Neuronal stem cell (in vitro differentiated cells): ENCODE measurements around the gene SPEM2.

Source experiments
- DNase-seq: peaks from one replicate; pipeline ENCODE4 v3.0.0-alpha.2; 2013; ENCODE audit warnings: low spot score
- H2AFZ ChIP-seq: one replicate; pipeline ENCODE4 v1.6.1; 2013; ENCODE audit warnings: mild to moderate bottlenecking, low read length, inconsistent platforms
- H2AK5ac ChIP-seq: 2 replicates; pipeline ENCODE4 v1.6.1; 2013; ENCODE audit warnings: low read depth, mild to moderate bottlenecking, inconsistent platforms, low read length, moderate library complexity, mixed read lengths
- H2BK120ac ChIP-seq: 2 replicates; pipeline ENCODE4 v1.6.1; 2013; ENCODE audit warnings: low read depth, mild to moderate bottlenecking, inconsistent platforms, low read length, moderate library complexity, mixed read lengths
- H2BK12ac ChIP-seq: one replicate; pipeline ENCODE4 v1.6.1; 2013; ENCODE audit warnings: low read length, inconsistent platforms
- H2BK15ac ChIP-seq: 2 replicates; pipeline ENCODE4 v1.6.1; 2013; ENCODE audit warnings: mild to moderate bottlenecking, low read length, inconsistent platforms, mixed read lengths
- H2BK5ac ChIP-seq: one replicate; pipeline ENCODE4 v1.6.1; 2013; ENCODE audit warnings: inconsistent platforms, mild to moderate bottlenecking, low read length, moderate library complexity
- H3K14ac ChIP-seq: one replicate; pipeline ENCODE4 v1.6.1; 2013; ENCODE audit warnings: low read length, inconsistent platforms
- H3K18ac ChIP-seq: 2 replicates; pipeline ENCODE4 v1.6.1; 2013; ENCODE audit warnings: low read length, inconsistent platforms
- H3K23ac ChIP-seq: 2 replicates; pipeline ENCODE4 v1.6.1; 2013; ENCODE audit warnings: low read depth, mild to moderate bottlenecking, mixed read lengths, low read length, inconsistent platforms; ENCODE audit not compliant: poor library complexity
- H3K27ac ChIP-seq: replicated peaks from 3 replicates; pipeline ENCODE4 v1.5.1; 2013; ENCODE audit warnings: low read length, inconsistent platforms
- H3K27me3 ChIP-seq, 3 experiments: 2 replicates each; pipeline ENCODE4 v1.6.1; 2013; ENCODE audit warnings: low read length in 3 of 3, mild to moderate bottlenecking in 2 of 3, inconsistent platforms in 1 of 3, low read depth in 1 of 3, mixed read lengths in 1 of 3, moderate library complexity in 1 of 3; ENCODE audit not compliant: control insufficient read depth in 3 of 3, insufficient read depth in 3 of 3
- H3K36me3 ChIP-seq, 2 donors: replicated peaks in 1 of 2; 2 replicates each; pipeline ENCODE4 v1.6.1; 2013; ENCODE audit warnings: low read length in 2 of 2; ENCODE audit not compliant: control insufficient read depth in 2 of 2, insufficient read depth in 2 of 2
- H3K4ac ChIP-seq: 2 replicates; pipeline ENCODE4 v1.6.1; 2013; ENCODE audit warnings: inconsistent platforms, mild to moderate bottlenecking, low read length, moderate library complexity
- H3K4me1 ChIP-seq, 2 donors: 1 replicate in 1 of 2; 2 replicates in 1 of 2; pipeline ENCODE4 v1.6.1; 2013; ENCODE audit warnings: low read length in 2 of 2, low read depth in 1 of 2; ENCODE audit not compliant: control insufficient read depth in 2 of 2, insufficient read depth in 1 of 2
- H3K4me2 ChIP-seq: one replicate; pipeline ENCODE4 v1.6.1; 2013; ENCODE audit warnings: mild to moderate bottlenecking, low read length, inconsistent platforms; ENCODE audit not compliant: insufficient read depth, poor library complexity, severe bottlenecking
- H3K4me3 ChIP-seq, 2 donors: 2 replicates each; pipeline ENCODE4 v1.5.1; 2013; ENCODE audit warnings: low read length in 2 of 2, mild to moderate bottlenecking in 2 of 2, inconsistent platforms in 1 of 2, moderate library complexity in 1 of 2
- H3K79me1 ChIP-seq: one replicate; pipeline ENCODE4 v1.6.1; 2013; ENCODE audit warnings: low read depth, mild to moderate bottlenecking, inconsistent platforms, low read length, moderate library complexity
- H3K9ac ChIP-seq: one replicate; pipeline ENCODE4 v1.6.1; 2013; ENCODE audit warnings: mild to moderate bottlenecking, low read depth, low read length, inconsistent platforms; ENCODE audit not compliant: poor library complexity
- H3K9me3 ChIP-seq, 2 donors: replicated peaks in 1 of 2; 2 replicates each; pipeline versions ENCODE3 to v1.6.1; 2013; ENCODE audit warnings: low read length in 2 of 2, mild to moderate bottlenecking in 2 of 2, inconsistent platforms in 1 of 2, low read depth in 1 of 2, mixed read lengths in 1 of 2, moderate library complexity in 1 of 2; ENCODE audit not compliant: control insufficient read depth in 2 of 2, insufficient read depth in 1 of 2
- H4K8ac ChIP-seq: one replicate; pipeline ENCODE4 v1.6.1; 2013; ENCODE audit warnings: low read depth, mild to moderate bottlenecking, inconsistent platforms, low read length, moderate library complexity
- H4K91ac ChIP-seq: one replicate; pipeline ENCODE4 v1.6.1; 2013; ENCODE audit warnings: low read length, low read depth, mild to moderate bottlenecking, inconsistent platforms; ENCODE audit not compliant: poor library complexity
- WGBS, 2 donors: extraction: QIAGEN DNeasy Blood & Tissue Kit; methylation state at CpG; one replicate each; pipeline ENCODE4 v1.1.7; 2013; ENCODE audit warnings: missing lambda C conversion rate in 2 of 2, mixed read lengths in 1 of 2; ENCODE audit not compliant: insufficient read length in 2 of 2, insufficient replicate concordance in 1 of 2; ENCODE audit errors: extremely low coverage in 2 of 2; 5-methylcytosine and 5-hydroxymethylcytosine counted together

SPEM2 gene

DNA sequence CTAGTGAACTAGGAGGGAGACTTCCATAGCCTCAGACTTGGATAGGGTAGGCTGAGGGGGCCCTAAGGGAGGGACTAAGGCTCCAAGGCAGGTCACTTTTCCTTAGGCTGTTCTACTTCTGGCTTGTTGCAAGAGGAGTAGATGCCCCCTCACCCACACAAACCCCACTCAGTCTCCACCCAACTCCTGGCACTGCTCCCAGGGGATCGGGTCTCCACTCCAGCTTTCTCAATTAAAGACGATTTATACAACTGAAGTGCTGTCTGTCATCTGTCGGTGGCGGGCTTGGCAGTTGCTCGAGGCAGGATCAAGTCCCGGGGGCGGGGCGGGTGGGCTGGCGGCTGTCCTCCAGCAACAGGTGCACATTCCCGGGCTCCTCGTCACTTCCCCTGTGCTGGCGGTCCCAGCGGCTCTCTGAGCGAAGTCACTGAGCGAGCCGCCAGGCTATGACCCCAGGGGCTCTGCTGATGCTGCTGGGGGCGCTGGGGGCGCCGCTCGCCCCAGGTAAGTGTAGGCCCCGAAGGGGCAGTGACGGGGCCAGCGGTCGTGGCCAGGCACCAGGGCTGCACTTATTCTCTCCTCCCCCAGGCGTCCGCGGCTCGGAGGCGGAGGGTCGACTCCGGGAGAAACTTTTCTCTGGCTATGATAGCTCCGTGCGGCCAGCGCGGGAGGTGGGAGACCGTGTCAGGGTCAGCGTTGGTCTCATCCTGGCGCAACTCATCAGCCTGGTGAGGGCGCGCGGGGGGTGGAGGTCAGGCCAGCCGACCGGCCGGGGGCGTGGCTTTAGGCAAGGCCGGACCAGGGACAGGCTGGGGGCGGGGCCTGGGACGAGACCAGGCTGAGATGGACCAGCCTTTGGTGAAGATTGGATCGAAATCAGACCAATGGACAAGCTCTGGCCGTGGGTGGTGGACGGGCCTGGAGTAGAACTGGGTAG, 19.5 kb downstream of the SPEM2 start, which contains the start of gene CHRNB1:
CHRNB1 (plus strand) TSS at position 380 of the 937 bp plus-strand sequence; CDS start at position 447, 67 bp downstream.
- Histone ChIP-seq H2AK5ac (peak within 1 kb of the TSS; percentile 39), H2AFZ (peak within 1 kb of the TSS; percentile 97), H3K4ac (no peak within 1 kb of the TSS), H2BK5ac (no peak within 1 kb of the TSS), H2BK12ac (no peak within 1 kb of the TSS), H3K27ac (peak within 1 kb of the TSS; percentile 53), H4K91ac (no peak within 1 kb of the TSS), H3K9me3 (peaks cover 1 to 5% of the 10 kb centered on the region in 2 donors), H4K8ac (no peak within 1 kb of the TSS), H3K4me1 (peaks cover 11 to 22% of the 10 kb centered on the region in 2 donors), H3K79me1 (peaks cover 2% of the 10 kb centered on the region), H3K9ac (peak within 1 kb of the TSS; percentile 71), H3K4me2 (peak within 1 kb of the TSS; percentile 95), H3K18ac (peak within 1 kb of the TSS; percentile 95), H3K36me3 (no peaks in the 10 kb centered on the region), H3K27me3 (peaks cover 0 to 15% (median 6%) of the 10 kb centered on the region in 3 experiments), H3K4me3 (peak within 1 kb of the TSS; percentile 45 to 78), H2BK15ac (peak within 1 kb of the TSS; percentile 61), H3K14ac (no peak within 1 kb of the TSS), H2BK120ac (no peak within 1 kb of the TSS), H3K23ac (peak within 1 kb of the TSS; percentile 52)
- WGBS, 2 donors = no CpG with 5 or more reads among the region's 51 CpGs
- DNase-seq = peak; percentile 85

DNA sequence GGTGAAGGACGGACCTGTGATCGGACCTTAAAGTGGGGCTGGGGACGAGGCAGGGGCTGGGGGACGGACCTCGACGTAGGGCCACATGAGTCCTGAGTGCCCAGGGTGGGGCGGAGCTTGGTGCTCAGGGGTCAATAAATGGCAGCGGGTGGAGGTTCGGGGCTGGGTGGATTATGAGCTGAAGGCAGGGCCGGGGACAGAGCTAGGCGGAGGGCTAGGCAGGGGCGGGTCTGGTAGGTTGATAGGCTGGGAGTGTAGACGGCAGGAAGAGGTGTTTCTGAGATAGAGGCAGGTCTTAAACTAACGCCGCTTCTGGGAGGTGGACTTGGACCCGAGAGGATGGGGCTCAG, 20.2 kb downstream of the SPEM2 start:
- H2BK15ac ChIP-seq = no peak overlapping the region

DNA sequence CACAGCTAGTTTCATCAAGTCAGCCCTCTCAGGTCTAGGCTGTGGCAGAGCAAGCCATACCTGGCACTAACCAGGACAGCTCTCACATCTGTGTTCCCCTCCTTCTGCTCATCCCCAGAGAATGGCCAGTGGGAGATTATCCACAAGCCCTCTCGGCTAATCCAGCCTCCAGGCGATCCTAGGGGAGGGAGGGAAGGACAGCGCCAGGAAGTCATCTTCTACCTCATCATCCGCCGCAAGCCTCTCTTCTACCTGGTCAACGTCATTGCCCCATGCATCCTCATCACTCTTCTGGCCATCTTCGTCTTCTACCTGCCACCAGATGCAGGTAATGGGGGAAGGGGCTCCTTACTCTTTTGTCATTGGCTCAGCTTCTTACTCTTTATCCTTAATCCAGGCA, 23.0 kb downstream of the SPEM2 start:
- no peak overlapping the region for H2BK5ac ChIP-seq
- H2BK120ac ChIP-seq = no peak overlapping the region
- H3K14ac ChIP-seq = no peak overlapping the region
- H3K18ac ChIP-seq = no peak overlapping the region
- peaks cover 1 to 5% of the 10 kb centered on the region in 2 donors for H3K9me3 ChIP-seq
- H3K4me3 ChIP-seq = no peak overlapping the region
- no peak overlapping the region for H3K4ac ChIP-seq
- no peak for DNase-seq
- no peak overlapping the region for H2AK5ac ChIP-seq
- no peak overlapping the region for H4K8ac ChIP-seq
- no peak overlapping the region for H3K27ac ChIP-seq
- H3K9ac ChIP-seq = no peak overlapping the region
- H2BK15ac ChIP-seq = no peak overlapping the region
- peaks cover 0 to 12% (median 6%) of the 10 kb centered on the region in 3 experiments for H3K27me3 ChIP-seq
- no peak overlapping the region for H4K91ac ChIP-seq
- no peak overlapping the region for H3K23ac ChIP-seq
- H3K4me1 ChIP-seq = peaks cover 6 to 13% of the 10 kb centered on the region in 2 donors
- H2BK12ac ChIP-seq = no peak overlapping the region
- WGBS, 2 donors = no CpG with 5 or more reads among the region's 7 CpGs
- no peaks in the 10 kb centered on the region for H3K36me3 ChIP-seq
- H2AFZ ChIP-seq = no peak overlapping the region
- no peak overlapping the region for H3K4me2 ChIP-seq
- peaks cover 2% of the 10 kb centered on the region for H3K79me1 ChIP-seq

More for the DNA sequence above, 20.2 kb downstream of the SPEM2 start:
- Histone ChIP-seq H3K4me1 (peaks cover 11 to 22% of the 10 kb centered on the region in 2 donors), H3K27me3 (peaks cover 0 to 15% (median 6%) of the 10 kb centered on the region in 3 experiments), H2BK12ac (no peak overlapping the region), H3K23ac (peak overlapping the region; percentile 52), H2BK5ac (no peak overlapping the region), H2AFZ (peak overlapping the region; percentile 97), H3K4me2 (peak overlapping the region; percentile 95), H3K9me3 (peaks cover 1 to 5% of the 10 kb centered on the region in 2 donors), H3K14ac (no peak overlapping the region), H3K27ac (peak overlapping the region; percentile 37), H2AK5ac (peak overlapping the region; percentile 23), H3K36me3 (no peaks in the 10 kb centered on the region), H4K91ac (no peak overlapping the region), H3K4ac (no peak overlapping the region), H3K9ac (peak overlapping the region; percentile 71), H3K79me1 (peaks cover 2% of the 10 kb centered on the region), H3K4me3 (peak overlapping the region; percentile 45 to 62), H4K8ac (no peak overlapping the region), H2BK120ac (no peak overlapping the region), H3K18ac (peak overlapping the region; percentile 95)
- DNase-seq = peak; percentile 54
- WGBS, 2 donors = no CpG with 5 or more reads among the region's 16 CpGs

DNA sequence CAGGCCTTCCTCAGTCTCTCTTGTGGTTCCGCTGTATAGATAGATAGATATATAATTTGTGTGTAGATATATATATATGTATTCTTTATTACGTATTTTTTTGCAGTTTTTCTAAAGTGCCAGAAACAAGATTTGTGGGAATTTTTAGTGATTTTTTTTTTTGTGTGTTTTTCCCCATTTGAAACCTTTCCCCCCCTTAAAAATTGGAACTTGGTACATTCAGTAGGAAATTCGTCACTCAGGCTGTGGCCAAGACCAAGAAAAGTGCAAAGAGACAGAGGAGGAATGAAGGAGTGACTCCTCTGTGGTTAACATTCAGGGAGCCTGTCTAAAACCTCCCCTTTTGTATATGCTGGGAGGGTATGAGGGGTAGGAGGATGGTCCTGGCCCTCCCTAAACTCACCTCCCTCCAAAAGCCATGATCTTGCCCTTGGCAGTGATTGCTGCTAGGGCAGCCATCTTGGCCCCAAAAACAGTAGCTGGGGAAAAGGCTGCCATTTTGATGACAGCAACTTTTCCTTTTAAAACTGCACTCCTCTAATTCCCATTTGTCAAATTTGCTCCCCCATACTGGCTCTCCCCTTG, 34.6 kb downstream of the SPEM2 start:
- Histone ChIP-seq H4K8ac (no peak overlapping the region), H3K18ac (no peak overlapping the region), H3K4ac (no peak overlapping the region), H2BK5ac (no peak overlapping the region), H3K27me3 (no peaks in the 10 kb centered on the region), H3K27ac (no peak overlapping the region), H3K23ac (no peak overlapping the region), H4K91ac (no peak overlapping the region), H2BK12ac (no peak overlapping the region), H3K79me1 (peaks cover 5% of the 10 kb centered on the region), H3K14ac (no peak overlapping the region), H3K4me1 (peaks cover 0 to 10% of the 10 kb centered on the region in 2 donors), H3K4me2 (no peak overlapping the region), H2BK120ac (no peak overlapping the region), H3K9me3 (peaks cover 0 to 4% of the 10 kb centered on the region in 2 donors), H3K4me3 (no peak overlapping the region), H3K9ac (no peak overlapping the region), H2BK15ac (no peak overlapping the region), H2AFZ (no peak overlapping the region), H2AK5ac (no peak overlapping the region), H3K36me3 (peaks cover 3 to 25% of the 10 kb centered on the region in 2 donors)
- DNase-seq = no peak
- WGBS, 2 donors = no CpG with 5 or more reads among the region's 3 CpGs
